ENCODE measurements around the gene DIP2A.

DIP2A gene

DNA sequence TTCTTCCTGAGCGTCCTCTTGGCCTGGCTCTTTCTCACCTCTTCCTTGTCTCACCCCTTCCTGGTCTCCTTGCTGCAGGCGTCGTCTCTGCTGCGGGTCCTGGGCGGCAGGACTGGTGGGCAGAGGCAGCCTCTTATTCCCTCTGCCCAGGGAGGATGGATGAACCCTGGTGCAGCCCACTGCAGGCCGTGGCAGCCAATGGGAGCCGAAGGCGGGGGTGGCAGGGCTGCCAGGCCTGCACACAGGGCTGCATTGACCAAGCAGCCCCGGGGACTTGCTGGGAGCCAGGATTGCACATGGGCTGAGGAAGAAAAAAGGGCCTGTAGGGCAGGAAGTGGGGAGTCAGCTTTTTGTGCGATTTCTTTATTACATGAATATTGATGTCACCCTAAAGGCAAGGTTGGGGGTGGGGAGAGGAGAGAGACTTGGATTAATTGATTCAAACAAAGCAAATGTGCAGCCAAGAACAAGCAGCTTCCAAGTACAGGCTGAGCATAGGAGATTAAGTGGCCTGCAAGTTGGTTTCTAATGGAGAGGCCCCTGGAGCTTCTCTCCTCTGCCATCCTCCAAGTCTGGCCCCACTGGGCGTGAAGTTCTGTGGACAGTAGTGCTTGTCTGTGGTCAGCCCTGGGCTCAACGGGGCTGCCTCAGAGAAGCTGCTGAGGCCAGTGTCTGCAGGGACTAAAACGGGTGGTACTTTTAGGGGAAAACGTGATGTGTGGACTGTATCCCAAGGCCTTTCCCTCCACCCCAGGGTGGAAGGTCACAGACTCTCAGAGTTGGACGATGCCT is 146.5 kb downstream of the DIP2A start, which contains the start of gene S100B:
S100B (minus strand) TSS at position 108 of the 792 bp plus-strand sequence. CDS start 2,667 bp downstream, outside the sequence.
- Histone ChIP-seq H3K4me2 (ENCODE audit: low read length) (peak within 1 kb of the TSS; percentile 82), H3K27me3 (ENCODE audit: low read depth, low read length) (no peaks in the 10 kb centered on the region), H3K9ac (ENCODE audit: low read length) (peak within 1 kb of the TSS; percentile 36; the same call in 1 of the 2 replicates), H3K36me3 (replicated peaks; ENCODE audit: low read depth, low read length) (no peaks in the 10 kb centered on the region), H3K27ac (ENCODE audit: low read length) (no peak within 1 kb of the TSS), H3K9me3 (ENCODE audit: insufficient read depth, low read length) (no peaks in the 10 kb centered on the region), H4K20me1 (ENCODE audit: insufficient read depth, low read length) (no peaks in the 10 kb centered on the region), H2AFZ (ENCODE audit: low read depth, low read length) (peak within 1 kb of the TSS; percentile 85), H3K4me3 (ENCODE audit: low read length) (0 out of 2 replicates have a peak within 1 kb of the TSS, but pooled peaks have one; percentile 12), H3K79me2 (ENCODE audit: low read length) (no peaks in the 10 kb centered on the region), H3K4me1 (ENCODE audit: low read length) (peaks cover 53% of the 10 kb centered on the region)
- TF ChIP-seq, protein P1, sequence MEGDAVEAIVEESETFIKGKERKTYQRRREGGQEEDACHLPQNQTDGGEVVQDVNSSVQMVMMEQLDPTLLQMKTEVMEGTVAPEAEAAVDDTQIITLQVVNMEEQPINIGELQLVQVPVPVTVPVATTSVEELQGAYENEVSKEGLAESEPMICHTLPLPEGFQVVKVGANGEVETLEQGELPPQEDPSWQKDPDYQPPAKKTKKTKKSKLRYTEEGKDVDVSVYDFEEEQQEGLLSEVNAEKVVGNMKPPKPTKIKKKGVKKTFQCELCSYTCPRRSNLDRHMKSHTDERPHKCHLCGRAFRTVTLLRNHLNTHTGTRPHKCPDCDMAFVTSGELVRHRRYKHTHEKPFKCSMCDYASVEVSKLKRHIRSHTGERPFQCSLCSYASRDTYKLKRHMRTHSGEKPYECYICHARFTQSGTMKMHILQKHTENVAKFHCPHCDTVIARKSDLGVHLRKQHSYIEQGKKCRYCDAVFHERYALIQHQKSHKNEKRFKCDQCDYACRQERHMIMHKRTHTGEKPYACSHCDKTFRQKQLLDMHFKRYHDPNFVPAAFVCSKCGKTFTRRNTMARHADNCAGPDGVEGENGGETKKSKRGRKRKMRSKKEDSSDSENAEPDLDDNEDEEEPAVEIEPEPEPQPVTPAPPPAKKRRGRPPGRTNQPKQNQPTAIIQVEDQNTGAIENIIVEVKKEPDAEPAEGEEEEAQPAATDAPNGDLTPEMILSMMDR (IDR thresholded peaks at IDR 0.05; ENCODE audit: low read depth, low read length) = no peak
- no peak for TF ChIP-seq EZH2phosphoT487 (IDR thresholded peaks at IDR 0.05; ENCODE audit: low read depth)

DNA sequence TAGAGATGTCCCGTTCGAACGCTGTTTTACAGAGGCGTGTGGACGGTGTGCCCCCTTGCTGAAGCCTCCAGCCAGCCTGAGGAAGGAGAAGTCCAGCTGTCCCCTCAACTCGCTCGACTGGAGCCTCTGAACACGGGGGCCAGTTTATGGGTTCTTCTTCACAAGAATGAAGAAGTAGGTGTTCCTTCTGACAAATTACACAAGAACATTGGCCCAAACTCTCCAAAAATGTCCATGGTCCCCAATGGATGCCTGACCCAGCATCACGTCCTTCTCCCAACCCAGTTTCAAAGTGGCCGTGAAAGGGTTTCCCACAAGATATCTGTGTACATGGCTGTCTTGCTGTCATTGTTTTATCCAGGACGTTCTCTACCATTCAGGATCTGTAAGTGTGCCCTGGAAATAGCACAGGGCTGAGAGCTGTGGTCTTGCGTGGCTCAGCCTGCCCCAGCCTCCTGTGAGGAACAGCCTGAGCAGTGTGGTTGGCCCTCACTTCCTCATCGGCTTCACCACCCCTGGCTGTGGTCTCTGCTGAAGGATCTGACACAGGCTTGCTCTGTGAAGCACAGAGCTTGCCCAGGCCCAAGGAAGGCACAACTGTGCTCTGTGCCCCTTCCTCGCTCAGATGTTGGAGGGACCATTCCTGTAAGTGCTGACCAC is 147.2 kb downstream of the DIP2A start:
- H3K27ac ChIP-seq (ENCODE audit: low read length) = peak overlapping the region; percentile 31
- H2AFZ ChIP-seq (ENCODE audit: low read depth, low read length) = peak overlapping the region; percentile 85
- H3K27me3 ChIP-seq (ENCODE audit: low read depth, low read length) = no peaks in the 10 kb centered on the region
- H3K79me2 ChIP-seq (ENCODE audit: low read length) = no peaks in the 10 kb centered on the region
- peak overlapping the region; percentile 36; the same call in 1 of the 2 replicates for H3K9ac ChIP-seq (ENCODE audit: low read length)
- no peaks in the 10 kb centered on the region for H3K9me3 ChIP-seq (ENCODE audit: insufficient read depth, low read length)
- H3K4me1 ChIP-seq (ENCODE audit: low read length) = peaks cover 58% of the 10 kb centered on the region
- no peaks in the 10 kb centered on the region for H3K36me3 ChIP-seq (replicated peaks; ENCODE audit: low read depth, low read length)
- no peak for TF ChIP-seq EZH2phosphoT487 (IDR thresholded peaks at IDR 0.05; ENCODE audit: low read depth)
- TF ChIP-seq, protein P1 (IDR thresholded peaks at IDR 0.05; ENCODE audit: low read depth, low read length) = no peak
- 0 out of 2 replicates have a peak overlapping the region, but pooled peaks have one; percentile 12 for H3K4me3 ChIP-seq (ENCODE audit: low read length)
- peak overlapping the region; percentile 82 for H3K4me2 ChIP-seq (ENCODE audit: low read length)
- no peaks in the 10 kb centered on the region for H4K20me1 ChIP-seq (ENCODE audit: insufficient read depth, low read length)

DNA sequence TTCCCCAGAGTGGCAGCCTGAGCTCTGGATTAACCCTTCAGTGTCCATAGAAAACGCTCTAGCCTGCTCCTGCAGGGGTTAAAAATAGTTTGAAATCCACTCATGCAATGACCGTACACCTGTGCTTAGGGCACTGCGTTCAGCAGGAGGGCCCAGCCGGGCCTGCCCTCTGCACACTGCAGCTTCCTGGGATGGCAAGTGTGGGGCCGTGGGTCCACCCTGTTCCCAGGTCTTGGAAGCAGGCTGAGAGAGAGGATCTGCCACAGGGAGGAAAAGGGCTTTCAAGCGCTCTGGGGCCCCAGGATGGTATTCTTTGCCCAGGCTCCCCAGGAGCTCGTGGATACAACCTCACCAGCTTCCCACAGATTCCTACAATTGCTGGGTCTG is 147.7 kb downstream of the DIP2A start:
- Histone ChIP-seq H3K4me3 (ENCODE audit: low read length) (0 out of 2 replicates have a peak overlapping the region, but pooled peaks have one; percentile 12), H3K27ac (ENCODE audit: low read length) (peak overlapping the region; percentile 31), H2AFZ (ENCODE audit: low read depth, low read length) (peak overlapping the region; percentile 85), H3K4me1 (ENCODE audit: low read length) (peaks cover 58% of the 10 kb centered on the region), H4K20me1 (ENCODE audit: insufficient read depth, low read length) (no peaks in the 10 kb centered on the region), H3K79me2 (ENCODE audit: low read length) (no peaks in the 10 kb centered on the region), H3K9me3 (ENCODE audit: insufficient read depth, low read length) (no peaks in the 10 kb centered on the region), H3K27me3 (ENCODE audit: low read depth, low read length) (no peaks in the 10 kb centered on the region), H3K36me3 (replicated peaks; ENCODE audit: low read depth, low read length) (no peaks in the 10 kb centered on the region), H3K4me2 (ENCODE audit: low read length) (peak overlapping the region; percentile 82), H3K9ac (ENCODE audit: low read length) (peak overlapping the region; percentile 36; the same call in 1 of the 2 replicates)
- TF ChIP-seq EZH2phosphoT487 (IDR thresholded peaks at IDR 0.05; ENCODE audit: low read depth) = no peak
- TF ChIP-seq, protein P1 (IDR thresholded peaks at IDR 0.05; ENCODE audit: low read depth, low read length) = no peak

DNA sequence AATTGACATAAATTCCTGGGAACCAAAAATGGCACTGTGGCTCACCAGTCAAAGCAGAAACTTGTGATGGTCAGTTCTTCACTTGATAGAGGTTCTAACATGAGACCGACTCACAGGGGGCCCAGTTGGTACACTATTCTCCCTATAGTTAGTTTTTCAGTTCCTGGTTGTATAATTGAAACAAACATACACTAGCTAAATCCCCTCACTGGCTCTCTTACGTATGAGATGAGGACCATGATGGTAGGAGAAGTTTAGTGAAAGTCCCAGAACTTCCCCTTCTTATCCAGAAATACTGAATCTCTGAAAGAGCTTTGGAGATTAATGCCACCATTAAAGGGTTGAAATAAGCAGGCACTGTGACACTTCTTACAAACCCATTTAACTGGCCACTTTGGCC is 148.9 kb downstream of the DIP2A start:
- Histone ChIP-seq H3K4me2 (ENCODE audit: low read length) (peak overlapping the region; percentile 82), H3K4me1 (ENCODE audit: low read length) (peaks cover 52% of the 10 kb centered on the region)

More for the DNA sequence above, 148.9 kb downstream of the DIP2A start:
- no peaks in the 10 kb centered on the region for H4K20me1 ChIP-seq (ENCODE audit: insufficient read depth, low read length)
- no peaks in the 10 kb centered on the region for H3K27me3 ChIP-seq (ENCODE audit: low read depth, low read length)
- H3K27ac ChIP-seq (ENCODE audit: low read length) = peak overlapping the region; percentile 87
- H3K9me3 ChIP-seq (ENCODE audit: insufficient read depth, low read length) = no peaks in the 10 kb centered on the region
- no peaks in the 10 kb centered on the region for H3K36me3 ChIP-seq (replicated peaks; ENCODE audit: low read depth, low read length)
- TF ChIP-seq, protein P1 (IDR thresholded peaks at IDR 0.05; ENCODE audit: low read depth, low read length) = no peak
- TF ChIP-seq EZH2phosphoT487 (IDR thresholded peaks at IDR 0.05; ENCODE audit: low read depth) = no peak
- H3K9ac ChIP-seq (ENCODE audit: low read length) = peak overlapping the region; percentile 20; the same call in 1 of the 2 replicates
- no peak overlapping the region for H2AFZ ChIP-seq (ENCODE audit: low read depth, low read length)
- peak overlapping the region; percentile 48 for H3K4me3 ChIP-seq (ENCODE audit: low read length)
- H3K79me2 ChIP-seq (ENCODE audit: low read length) = no peaks in the 10 kb centered on the region

Measured in OCI-LY3 (cell line).